Neural progenitor cell (in vitro differentiated cells): ENCODE data around the gene GJA3. TPM values are rescaled to one million over a fixed set of nuclear protein-coding genes. Genes with fewer than 3 reads are reported as not detected.

Source experiments
- DNase-seq: peaks from one replicate; pipeline ENCODE4 v3.0.0-alpha.2; 2016; ENCODE audit warnings: low spot score
- H2AFZ ChIP-seq: fragments of 200-600 bp; sonication (generic); replicated peaks from 2 replicates; pipeline ENCODE4 v1.6.1; 2016; ENCODE audit warnings: antibody characterized with exemption
- H3F3A ChIP-seq: fragments of 200-600 bp; sonication (generic); 2 replicates; pipeline ENCODE4 v1.6.1; 2016; ENCODE audit warnings: antibody characterized with exemption, low read depth
- H3K27ac ChIP-seq: fragments of 200-600 bp; sonication (generic); 2 replicates; pipeline ENCODE4 v1.5.1; 2016; ENCODE audit warnings: mild to moderate bottlenecking
- H3K27me3 ChIP-seq: fragments of 200-600 bp; sonication (generic); 2 replicates; pipeline ENCODE4 v1.6.1; 2016; ENCODE audit warnings: mild to moderate bottlenecking, moderate library complexity
- H3K36me3 ChIP-seq: fragments of 200-600 bp; sonication (generic); 2 replicates; pipeline ENCODE4 v1.5.1; 2016
- H3K4me1 ChIP-seq: fragments of 200-600 bp; sonication (generic); 2 replicates; pipeline ENCODE4 v1.6.1; 2016; ENCODE audit warnings: mixed run types
- H3K4me2 ChIP-seq: fragments of 200-600 bp; sonication (generic); 2 replicates; pipeline ENCODE4 v1.6.1; 2016
- H3K4me3 ChIP-seq: fragments of 200-600 bp; sonication (generic); 2 replicates; pipeline ENCODE4 v1.5.1; 2016
- H3K79me2 ChIP-seq: fragments of 200-600 bp; sonication (generic); 2 replicates; pipeline ENCODE4 v1.6.1; 2016; ENCODE audit warnings: low read depth
- H3K9ac ChIP-seq: fragments of 200-600 bp; sonication (generic); 2 replicates; pipeline ENCODE4 v1.6.1; 2016
- H3K9me3 ChIP-seq: fragments of 200-600 bp; sonication (generic); 2 replicates; pipeline ENCODE4 v1.5.1; 2016; ENCODE audit warnings: low read depth
- H4K20me1 ChIP-seq: fragments of 200-600 bp; sonication (generic); 2 replicates; pipeline ENCODE4 v1.6.1; 2016; ENCODE audit warnings: low read depth
- H3K27ac Mint-ChIP-seq: 3 replicates; pipeline ENCODE4 v1.8.0; 2021; ENCODE audit warnings: mixed read lengths
- H3K27me3 Mint-ChIP-seq: 2 replicates; pipeline ENCODE4 v1.8.0; 2022; ENCODE audit warnings: low read depth, mild to moderate bottlenecking, inconsistent platforms, moderate library complexity, mixed read lengths; ENCODE audit not compliant: insufficient read depth
- H3K36me3 Mint-ChIP-seq: 3 replicates; pipeline ENCODE4 v1.8.0; 2021; ENCODE audit warnings: mixed read lengths
- H3K4me1 Mint-ChIP-seq: 3 replicates; pipeline ENCODE4 v1.8.0; 2021; ENCODE audit warnings: mixed read lengths
- H3K4me3 Mint-ChIP-seq: 3 replicates; pipeline ENCODE4 v1.8.0; 2021; ENCODE audit warnings: mild to moderate bottlenecking, moderate library complexity, mixed read lengths
- H3K9me3 Mint-ChIP-seq: 3 replicates; pipeline ENCODE4 v1.8.0; 2020; ENCODE audit warnings: mixed read lengths
- EZH2 ChIP-seq: fragments of 200-600 bp; sonication (generic); IDR thresholded peaks from 2 replicates; pipeline ENCODE4 v1.6.1; 2017; ENCODE audit warnings: antibody characterized with exemption, mild to moderate bottlenecking, moderate library complexity
- EZH2phosphoT487 ChIP-seq: fragments of 200-600 bp; sonication (generic); IDR thresholded peaks from 2 replicates; pipeline ENCODE4 v1.6.1; 2017; ENCODE audit warnings: antibody characterized with exemption
- total RNA-seq: library from RNA; depleted of rRNA; stranded (reverse); fragments of >200 nt; gene quantifications from 2 replicates; pipeline ENCODE4 v1.2.3, GENCODE V29; 2015; ENCODE audit warnings: low replicate concordance
- TF ChIP-seq, protein P1 (sequence below): fragments of 200-600 bp; sonication (generic); IDR thresholded peaks from 2 replicates; pipeline ENCODE4 v1.5.1; 2017; ENCODE audit warnings: antibody characterized with exemption, mild to moderate bottlenecking

GJA3 gene
- total RNA-seq, 1 donor from 2014 or later = 0.17 TPM

DNA sequence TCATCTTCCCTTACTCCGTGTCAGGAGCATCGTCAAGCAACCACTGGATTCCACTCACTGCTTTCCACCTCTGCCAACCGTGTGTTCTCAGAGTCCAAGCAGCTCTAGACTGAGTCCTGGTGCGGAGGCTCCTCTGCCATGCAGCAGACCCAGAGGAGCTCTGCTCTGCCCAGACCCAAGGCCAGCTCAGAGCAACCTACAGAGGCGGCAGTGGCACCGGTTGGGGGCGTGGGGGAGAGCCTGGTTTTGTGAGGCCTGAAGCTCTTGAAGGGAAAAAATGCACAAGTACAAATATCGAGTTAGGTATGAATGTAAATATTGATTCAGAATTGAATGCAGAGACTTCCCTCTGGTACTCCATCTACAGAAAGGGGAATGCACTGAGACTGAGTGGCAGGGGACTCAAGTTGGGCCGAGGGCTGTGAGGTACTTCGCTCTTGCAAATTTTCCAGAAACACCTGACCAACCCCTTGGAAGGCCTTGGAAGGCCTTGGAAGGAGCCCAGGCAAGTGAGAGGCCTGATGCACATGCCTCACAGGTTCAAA, 46.7 kb downstream of the GJA3 start:
- no peaks in the 10 kb centered on the region for H3K9me3 ChIP-seq
- no peaks in the 10 kb centered on the region for H4K20me1 ChIP-seq
- Mint-ChIP-seq H3K36me3 (no peaks in the 10 kb centered on the region), H3K27ac (no peak overlapping the region), H3K27me3 (peaks cover 8% of the 10 kb centered on the region), H3K4me3 (no peak overlapping the region), H3K9me3 (no peaks in the 10 kb centered on the region), H3K4me1 (peaks cover 4% of the 10 kb centered on the region)
- no peaks in the 10 kb centered on the region for H3K4me1 ChIP-seq
- no peak overlapping the region for H3K27ac ChIP-seq
- peaks cover 16% of the 10 kb centered on the region for H3F3A ChIP-seq
- no peaks in the 10 kb centered on the region for H3K36me3 ChIP-seq
- H2AFZ ChIP-seq = no peak overlapping the region
- H3K4me2 ChIP-seq = no peak overlapping the region
- TF ChIP-seq, protein P1, sequence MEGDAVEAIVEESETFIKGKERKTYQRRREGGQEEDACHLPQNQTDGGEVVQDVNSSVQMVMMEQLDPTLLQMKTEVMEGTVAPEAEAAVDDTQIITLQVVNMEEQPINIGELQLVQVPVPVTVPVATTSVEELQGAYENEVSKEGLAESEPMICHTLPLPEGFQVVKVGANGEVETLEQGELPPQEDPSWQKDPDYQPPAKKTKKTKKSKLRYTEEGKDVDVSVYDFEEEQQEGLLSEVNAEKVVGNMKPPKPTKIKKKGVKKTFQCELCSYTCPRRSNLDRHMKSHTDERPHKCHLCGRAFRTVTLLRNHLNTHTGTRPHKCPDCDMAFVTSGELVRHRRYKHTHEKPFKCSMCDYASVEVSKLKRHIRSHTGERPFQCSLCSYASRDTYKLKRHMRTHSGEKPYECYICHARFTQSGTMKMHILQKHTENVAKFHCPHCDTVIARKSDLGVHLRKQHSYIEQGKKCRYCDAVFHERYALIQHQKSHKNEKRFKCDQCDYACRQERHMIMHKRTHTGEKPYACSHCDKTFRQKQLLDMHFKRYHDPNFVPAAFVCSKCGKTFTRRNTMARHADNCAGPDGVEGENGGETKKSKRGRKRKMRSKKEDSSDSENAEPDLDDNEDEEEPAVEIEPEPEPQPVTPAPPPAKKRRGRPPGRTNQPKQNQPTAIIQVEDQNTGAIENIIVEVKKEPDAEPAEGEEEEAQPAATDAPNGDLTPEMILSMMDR = no peak
- TF ChIP-seq EZH2phosphoT487 (no peak), EZH2 (no peak)
- no peak overlapping the region for H3K9ac ChIP-seq
- H3K4me3 ChIP-seq = no peak overlapping the region
- no peak for DNase-seq
- no peaks in the 10 kb centered on the region for H3K79me2 ChIP-seq
- H3K27me3 ChIP-seq = no peaks in the 10 kb centered on the region

DNA sequence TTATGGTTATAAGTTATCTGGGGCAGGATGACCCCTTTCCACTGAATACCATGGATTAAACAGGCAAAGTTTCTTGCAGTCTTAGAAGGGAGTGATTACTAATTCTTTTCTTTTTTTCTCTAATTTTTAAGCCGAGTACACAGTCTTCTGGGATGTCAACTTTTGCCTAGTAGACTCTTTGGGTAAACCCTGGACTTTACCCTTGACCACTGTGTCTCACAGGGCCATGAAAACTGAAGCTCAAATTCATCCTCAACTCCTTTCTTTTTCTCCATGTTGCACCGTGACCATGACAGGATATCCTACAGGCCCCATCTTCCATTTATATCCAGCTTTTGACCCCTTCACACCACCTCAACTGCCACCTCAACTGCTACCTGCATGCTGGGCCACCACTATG, 51.8 kb downstream of the GJA3 start:
- Mint-ChIP-seq H3K4me1 (peaks cover 13% of the 10 kb centered on the region), H3K27me3 (peaks cover 5% of the 10 kb centered on the region), H3K27ac (no peak overlapping the region), H3K9me3 (no peaks in the 10 kb centered on the region), H3K4me3 (no peak overlapping the region), H3K36me3 (no peaks in the 10 kb centered on the region)
- no peak for DNase-seq
- no peak overlapping the region for H3K9ac ChIP-seq
- no peak overlapping the region for H3K4me3 ChIP-seq
- H3K27me3 ChIP-seq = no peaks in the 10 kb centered on the region
- H3K36me3 ChIP-seq = no peaks in the 10 kb centered on the region
- no peaks in the 10 kb centered on the region for H4K20me1 ChIP-seq
- TF ChIP-seq, protein P1 = no peak
- TF ChIP-seq EZH2phosphoT487 = no peak
- TF ChIP-seq EZH2 = no peak
- no peaks in the 10 kb centered on the region for H3K79me2 ChIP-seq
- peaks cover 6% of the 10 kb centered on the region for H3K4me1 ChIP-seq
- no peaks in the 10 kb centered on the region for H3K9me3 ChIP-seq
- no peaks in the 10 kb centered on the region for H3F3A ChIP-seq
- H3K27ac ChIP-seq = no peak overlapping the region
- H2AFZ ChIP-seq = no peak overlapping the region
- H3K4me2 ChIP-seq = no peak overlapping the region

DNA sequence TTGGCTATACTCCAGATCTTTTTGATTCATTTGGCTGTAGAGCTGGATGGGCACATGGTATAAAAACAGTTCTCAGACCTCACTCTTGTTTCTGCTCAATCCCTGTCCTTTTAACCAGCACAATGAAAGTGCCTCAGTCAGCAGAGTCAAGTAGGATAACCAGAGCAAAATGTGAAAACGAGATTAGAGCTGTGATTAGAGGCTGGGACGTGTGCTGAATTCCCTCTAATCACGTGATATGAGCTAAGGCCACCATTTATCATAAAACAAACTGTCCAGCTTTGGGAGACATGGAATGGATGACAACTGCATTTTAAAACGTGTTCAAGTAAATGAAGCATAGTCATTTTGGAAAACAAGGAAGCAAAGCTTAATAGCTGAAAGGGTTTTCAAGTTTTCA, 54.1 kb downstream of the GJA3 start:
- Histone ChIP-seq H3K4me3 (no peak overlapping the region), H4K20me1 (no peaks in the 10 kb centered on the region), H3K79me2 (no peaks in the 10 kb centered on the region), H3K9ac (no peak overlapping the region), H3K27me3 (no peaks in the 10 kb centered on the region), H3K4me1 (peaks cover 11% of the 10 kb centered on the region), H3F3A (no peaks in the 10 kb centered on the region), H3K27ac (no peak overlapping the region), H3K4me2 (no peak overlapping the region), H3K9me3 (no peaks in the 10 kb centered on the region), H2AFZ (no peak overlapping the region), H3K36me3 (no peaks in the 10 kb centered on the region)
- DNase-seq = no peak
- TF ChIP-seq EZH2 (no peak), EZH2phosphoT487 (no peak)
- TF ChIP-seq, protein P1 = no peak
- Mint-ChIP-seq H3K9me3 (no peaks in the 10 kb centered on the region), H3K4me1 (peaks cover 23% of the 10 kb centered on the region), H3K36me3 (no peaks in the 10 kb centered on the region), H3K27me3 (peaks cover 5% of the 10 kb centered on the region), H3K27ac (no peak overlapping the region), H3K4me3 (no peak overlapping the region)
